GM18526 (cell line): ENCODE measurements around the gene NUBP2.

Experiments
- POLR2A ChIP-seq: IDR thresholded peaks from 3 replicates; pipeline ENCODE4 v1.6.1; 2011; ENCODE audit not compliant: insufficient read length; ENCODE audit errors: extremely low read depth

Gene NUBP2, protein sequence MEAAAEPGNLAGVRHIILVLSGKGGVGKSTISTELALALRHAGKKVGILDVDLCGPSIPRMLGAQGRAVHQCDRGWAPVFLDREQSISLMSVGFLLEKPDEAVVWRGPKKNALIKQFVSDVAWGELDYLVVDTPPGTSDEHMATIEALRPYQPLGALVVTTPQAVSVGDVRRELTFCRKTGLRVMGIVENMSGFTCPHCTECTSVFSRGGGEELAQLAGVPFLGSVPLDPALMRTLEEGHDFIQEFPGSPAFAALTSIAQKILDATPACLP

DNA sequence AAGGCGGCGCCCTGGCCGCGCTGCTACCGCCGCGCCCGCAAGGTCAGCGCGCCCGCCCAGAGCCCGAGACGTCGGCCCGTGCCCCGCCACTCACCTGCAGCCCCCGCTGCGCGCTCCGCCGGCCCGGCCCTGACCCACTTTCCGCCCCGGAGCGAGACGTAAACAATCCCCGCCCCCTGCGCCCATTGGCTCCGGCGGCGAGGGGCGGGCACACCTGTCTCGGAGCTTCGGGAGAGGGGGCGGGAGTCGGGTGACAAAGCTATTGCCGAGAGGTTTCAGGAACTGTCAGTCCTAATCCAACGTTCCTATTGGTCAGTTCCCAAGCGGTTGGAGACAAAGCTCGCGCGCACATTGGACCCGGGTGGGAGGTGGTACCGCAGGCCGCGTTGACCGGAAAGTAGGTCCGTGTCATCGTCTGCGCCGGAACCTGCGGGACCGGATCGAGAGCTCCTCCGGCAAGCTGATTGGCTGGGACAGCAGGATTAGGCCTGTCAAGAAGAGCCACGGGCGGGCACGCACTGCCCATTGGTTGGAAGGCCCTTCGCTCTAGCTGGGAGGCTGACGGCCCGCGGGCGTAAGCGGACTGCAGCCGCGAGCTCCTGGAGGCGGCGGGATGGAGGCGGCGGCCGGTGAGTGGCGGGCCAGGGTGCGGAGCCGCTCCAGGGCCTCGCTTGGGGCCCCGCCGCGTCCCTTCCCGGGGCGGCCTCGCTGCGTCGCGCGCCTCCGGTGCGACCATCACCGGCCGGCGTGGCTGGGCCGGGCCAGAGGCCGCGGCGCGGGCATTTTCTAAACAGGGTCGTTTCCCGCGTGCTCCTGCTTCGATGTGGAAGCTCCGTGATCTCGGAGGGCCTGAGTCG lies at the start of gene NUBP2, which contains the start of gene SPSB3:
Gene NUBP2 (plus strand): TSS at position 553 of the 857 bp plus-strand sequence. CDS start 61 bp downstream, at position 614.
Gene SPSB3 (minus strand): TSS at position 164 of the 857 bp plus-strand sequence. CDS start 1,088 bp downstream, outside the sequence.
- peak; percentile 70 for TF ChIP-seq POLR2A

DNA sequence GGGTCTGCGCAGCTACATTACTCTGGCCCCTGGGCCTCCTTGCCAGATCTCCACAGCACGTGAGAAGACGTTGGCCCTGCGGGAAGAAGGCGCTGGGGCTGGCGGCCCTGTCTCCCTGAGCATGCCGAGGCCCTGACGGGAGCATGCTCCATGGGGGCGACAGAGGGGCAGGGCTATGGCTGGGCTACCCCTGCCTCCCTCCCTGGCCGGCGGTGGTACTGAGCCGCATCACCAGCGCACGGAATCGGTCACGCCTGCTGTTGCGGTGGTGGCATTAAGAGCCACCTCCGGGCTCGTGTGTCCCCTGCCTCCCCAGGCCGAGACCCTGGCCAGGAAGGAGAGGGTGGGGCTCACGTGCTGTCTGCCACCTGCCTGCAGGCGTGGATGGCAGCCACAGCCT lies 48.6 kb upstream of the NUBP2 start:
- TF ChIP-seq POLR2A = no peak

DNA sequence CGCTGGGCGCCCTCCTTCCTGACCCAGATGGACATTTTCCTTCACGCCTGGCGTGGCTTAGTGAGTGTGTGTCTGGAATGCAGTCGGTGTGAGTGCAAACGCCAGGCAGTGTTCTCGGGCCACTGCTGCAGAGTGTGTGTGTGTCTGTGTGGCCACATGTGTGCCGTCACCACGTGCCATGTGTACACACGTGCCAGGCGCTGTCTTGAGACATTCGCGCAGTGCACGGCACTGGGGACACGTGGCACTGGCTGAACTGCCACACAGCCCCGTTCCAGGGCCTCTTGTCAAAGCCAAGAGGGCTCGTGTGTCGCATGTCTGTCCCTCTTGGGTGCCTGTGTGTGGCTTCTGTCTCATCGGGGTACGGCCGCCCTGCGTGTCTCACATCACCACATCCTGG lies 47.9 kb upstream of the NUBP2 start:
- no peak for TF ChIP-seq POLR2A

DNA sequence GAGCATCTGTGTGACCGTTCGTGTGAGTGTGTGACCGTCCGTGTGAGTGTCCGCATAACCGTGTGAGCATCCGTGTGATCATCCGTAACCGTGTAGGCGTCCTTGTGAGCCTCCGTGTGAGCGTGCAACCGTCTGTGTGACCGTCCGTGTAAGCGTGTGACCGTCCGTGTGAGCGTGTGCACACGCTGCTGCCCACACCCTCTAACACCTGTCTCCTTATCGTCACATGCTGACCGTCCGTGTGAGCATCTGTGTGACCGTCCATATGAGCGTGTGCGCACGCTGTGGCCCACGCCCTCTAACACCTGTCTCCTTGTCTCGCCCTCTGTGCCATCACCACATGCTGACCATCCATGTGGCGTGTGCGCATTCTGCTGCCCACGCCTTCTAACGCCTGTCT lies 42.5 kb upstream of the NUBP2 start:
- no peak for TF ChIP-seq POLR2A

DNA sequence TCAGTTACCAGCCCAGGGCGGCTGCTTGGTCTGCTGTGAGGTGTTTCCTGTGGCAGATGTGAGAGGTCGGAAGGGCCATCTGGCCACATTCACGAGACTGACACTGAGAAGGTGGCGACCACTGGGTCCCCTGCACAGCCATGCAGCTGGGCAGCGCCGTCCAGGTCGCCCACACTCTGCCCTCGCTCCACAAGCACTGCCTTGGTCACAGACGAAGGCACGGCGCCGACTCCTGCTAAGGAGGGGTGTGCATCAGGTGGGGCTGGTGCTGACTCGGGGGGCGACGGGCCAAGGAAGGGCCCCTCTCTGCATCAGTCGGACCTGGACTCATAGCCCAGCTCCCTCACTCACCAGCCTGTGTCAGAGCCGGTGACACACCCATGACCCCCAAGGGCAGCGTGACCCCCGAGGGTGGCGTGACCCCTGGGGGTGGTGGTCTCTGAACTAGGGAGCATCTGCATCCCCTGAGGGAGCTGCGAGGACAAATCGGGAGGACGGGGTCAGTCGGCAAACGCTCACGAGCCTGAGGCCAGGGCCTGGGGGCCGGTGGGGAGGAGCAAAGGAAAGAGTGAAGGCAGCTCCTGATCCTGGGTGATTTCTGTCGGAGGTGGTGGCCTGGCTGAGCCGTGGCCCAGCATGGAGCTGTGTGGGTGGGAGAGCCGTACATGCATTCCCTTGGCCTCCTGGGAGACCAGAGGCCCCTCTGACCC lies 41.8 kb upstream of the NUBP2 start:
- TF ChIP-seq POLR2A = no peak

DNA sequence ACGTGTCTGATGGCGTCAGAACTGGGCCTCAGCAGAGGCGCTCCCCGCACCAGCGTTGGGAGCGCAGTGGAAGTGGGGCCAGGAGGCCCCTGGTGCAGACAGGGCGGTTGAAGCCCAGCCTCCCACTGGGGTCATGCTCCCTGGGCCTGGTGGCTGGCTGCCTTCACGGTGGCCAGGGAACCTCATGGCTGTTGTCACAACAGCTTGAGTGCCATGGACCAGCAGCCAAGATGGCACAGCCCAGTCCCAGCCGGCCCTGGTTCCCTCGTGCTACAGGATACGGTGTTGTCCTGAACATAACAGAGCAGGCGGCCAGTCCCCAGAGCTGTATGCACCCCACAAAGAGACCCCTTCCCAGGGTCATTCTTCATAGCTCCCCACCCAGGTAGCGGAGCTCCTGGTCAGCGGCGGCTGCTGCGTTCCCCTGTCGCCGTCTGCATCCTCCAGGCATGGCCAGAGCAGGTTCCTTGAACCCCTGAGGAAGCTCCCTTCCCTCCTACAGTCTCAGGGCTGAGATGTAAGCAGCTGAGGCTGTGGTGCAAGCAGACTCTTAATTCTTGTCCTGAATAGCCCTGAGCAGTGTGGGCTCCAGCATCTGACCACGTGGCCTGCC lies 41.1 kb upstream of the NUBP2 start:
- no peak for TF ChIP-seq POLR2A

DNA sequence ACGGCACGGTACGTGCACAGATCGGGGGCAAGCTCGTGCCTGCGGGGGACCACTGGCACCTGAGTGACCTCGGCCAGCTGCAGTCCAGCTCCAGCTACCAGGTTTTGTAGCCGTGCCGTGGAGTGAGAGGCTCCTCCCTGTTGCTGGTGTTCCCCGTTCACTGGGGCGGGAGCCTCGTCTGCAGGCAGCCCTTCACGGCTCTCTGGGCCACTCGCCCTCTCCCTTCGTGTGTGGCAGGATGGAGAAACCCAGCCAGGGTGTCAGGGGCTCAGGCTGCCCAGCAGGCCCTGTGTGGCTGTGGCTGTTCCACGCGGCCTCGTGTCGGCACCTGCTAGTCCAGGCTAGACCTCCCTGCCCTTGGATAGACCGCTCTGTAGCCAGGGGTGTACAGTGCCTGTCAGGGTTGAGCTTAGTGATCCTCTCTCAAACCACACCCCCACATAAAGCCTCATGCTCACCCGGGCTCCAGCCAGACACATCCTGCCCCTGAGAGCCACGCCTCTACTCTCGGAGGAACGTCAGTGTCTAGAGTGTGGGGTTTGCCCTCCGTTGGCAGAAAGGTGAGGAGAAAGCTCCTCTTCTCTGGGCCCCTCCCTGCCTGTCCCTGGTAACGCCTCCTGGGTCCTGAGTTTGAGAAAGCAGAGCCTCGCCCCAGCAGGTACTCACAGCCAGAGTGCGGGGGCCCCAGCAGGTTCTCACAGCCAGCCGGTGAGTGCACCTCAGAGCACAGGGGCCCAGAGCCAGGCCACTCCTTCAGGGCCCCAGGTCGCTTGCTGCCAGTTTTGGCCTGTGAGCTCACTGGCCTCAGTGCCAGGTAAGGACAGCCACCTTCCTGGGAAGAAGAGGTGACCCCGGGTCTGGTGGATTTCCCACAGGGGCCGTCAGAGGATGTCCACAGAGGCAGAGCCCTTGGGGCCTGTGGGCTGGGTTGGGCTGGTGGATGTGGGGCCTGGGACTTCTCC lies 39.1 kb upstream of the NUBP2 start:
- no peak for TF ChIP-seq POLR2A

DNA sequence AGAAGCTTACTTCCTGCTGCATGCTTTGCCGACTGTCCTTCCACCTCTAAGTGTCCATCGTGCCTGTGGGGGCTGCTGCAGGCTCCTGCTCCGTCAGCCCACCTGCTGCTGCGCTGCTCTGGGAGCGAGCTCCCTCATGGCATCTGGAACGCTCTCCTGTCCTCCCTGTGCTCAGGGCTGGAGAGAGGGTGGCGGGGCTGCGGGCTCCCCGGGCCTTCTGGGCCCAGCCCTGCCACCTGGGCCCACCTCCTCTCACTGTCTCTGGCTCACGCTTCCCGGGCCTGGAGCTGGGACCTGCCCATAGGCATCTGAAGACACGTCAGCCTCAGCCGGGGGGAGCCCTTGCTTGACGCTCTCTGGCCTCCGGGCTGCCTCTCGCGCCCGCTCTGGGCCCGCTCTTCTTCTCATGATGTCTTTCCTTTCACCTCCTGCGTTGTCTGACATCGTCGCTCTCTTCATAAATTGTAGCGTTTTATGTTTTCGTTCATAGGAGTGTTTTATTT lies 38.4 kb upstream of the NUBP2 start:
- TF ChIP-seq POLR2A = no peak

DNA sequence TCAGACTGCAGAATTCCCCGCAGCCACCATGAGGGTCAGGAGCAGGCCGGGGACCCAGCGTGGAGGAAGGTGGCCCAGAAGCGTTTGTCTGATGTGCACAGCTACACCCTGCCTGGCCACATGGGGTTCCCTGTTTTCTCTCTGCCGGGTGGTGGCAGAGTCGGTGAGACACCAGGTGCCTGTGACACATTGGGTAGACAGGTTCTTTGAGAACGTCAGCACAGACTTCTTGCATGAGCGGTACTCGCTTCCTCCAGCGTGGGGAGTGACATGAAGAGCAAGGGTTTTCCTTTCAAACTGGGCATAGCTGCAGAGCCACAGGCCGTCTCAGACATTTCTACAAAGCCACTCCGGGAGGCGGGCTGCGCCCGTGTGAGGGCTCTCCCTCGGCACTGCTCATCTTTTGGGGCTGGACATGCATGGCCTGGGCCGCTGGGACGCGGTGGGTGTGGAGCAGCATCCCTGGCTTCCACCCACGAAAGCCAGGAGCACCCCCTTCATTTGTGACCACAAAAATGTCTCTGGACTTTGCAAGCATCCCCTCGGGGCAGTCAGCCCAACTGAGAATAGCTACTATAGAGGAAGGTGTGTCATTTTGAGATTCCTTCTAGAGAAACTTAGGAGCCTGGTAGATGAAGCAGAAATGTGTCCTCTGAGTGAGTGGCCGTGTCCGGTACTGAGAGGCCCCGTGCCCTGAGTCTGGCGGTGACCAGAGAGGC lies 37.4 kb upstream of the NUBP2 start:
- TF ChIP-seq POLR2A = no peak

DNA sequence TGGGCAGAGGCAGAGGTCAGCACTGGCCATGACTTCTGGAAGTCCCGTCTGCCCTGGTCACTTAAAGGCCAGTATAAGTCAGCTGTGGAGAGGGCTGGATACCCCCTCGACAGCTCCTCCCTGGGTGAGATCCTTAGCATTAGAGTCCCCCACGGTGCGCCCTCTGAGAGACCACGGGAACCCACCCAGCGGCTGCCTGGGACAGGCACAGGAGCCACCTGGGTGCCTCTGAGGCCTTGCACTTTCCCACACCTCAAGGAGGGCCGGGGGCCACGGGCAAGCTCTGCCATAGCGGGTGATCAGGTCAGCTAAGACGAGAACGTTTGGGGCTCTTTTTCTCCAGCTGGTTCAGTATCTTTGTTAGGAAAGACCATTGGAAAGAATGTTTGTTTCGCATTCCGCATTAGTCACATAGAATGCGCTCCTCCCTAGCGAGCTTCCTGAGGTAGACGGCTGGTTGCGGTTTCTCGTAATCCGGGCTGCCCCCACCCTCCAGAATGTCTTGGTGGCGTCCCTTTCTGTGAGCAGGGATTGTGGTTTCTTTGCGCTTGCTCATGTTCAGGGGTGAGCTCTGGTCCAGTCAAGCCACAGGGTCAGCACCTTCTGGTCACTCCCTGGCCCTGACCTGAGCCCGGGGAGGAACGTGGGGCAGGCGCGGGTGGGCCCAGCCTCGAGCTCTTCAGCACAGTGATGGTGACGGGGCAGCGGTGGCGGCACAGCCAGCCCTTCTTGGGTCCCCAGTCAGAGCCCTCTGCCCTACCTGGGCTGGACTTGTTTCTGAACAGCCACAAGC lies 36.7 kb upstream of the NUBP2 start:
- TF ChIP-seq POLR2A = no peak

DNA sequence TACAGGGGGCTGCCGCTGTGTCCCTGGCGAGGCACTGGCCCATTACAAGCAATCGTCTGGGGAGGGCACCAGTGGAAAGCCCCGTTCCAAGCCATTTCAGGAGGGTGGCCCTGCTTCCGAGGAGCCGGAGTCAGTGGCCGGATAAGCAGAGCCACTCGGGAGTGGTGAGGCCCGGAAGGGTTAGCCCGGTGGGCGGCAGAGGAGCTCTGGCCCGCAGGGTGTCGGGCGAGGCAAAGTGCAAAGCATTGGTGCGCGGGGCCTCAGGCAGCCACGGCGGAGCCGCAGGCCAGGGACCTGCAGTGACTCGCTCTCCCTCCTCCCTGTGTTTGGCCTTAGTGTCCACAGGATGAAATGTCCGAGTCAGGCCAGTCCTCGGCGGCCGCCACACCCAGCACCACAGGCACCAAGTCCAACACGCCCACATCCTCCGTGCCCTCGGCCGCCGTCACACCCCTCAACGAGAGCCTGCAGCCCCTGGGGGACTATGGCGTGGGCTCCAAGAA lies 36.0 kb upstream of the NUBP2 start:
- TF ChIP-seq POLR2A = no peak

DNA sequence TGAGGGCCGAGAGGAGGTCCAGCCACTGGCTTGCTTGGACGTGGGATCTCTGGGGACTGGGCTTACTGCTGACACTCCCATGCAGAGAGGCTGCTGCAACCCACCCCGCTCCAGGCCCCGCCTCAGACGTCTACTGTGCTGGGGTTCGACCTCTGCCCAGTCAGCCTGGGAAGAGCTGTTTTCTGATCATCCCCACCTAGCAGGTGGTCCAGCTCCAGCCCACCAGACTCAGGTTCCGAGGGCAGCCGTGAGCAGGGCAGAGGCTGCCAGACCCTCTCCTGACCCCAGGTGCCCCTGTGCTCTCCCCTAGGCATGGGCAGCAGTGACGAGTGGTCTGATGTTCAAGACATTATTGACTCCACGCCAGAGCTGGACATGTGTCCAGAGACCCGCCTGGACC lies 34.8 kb upstream of the NUBP2 start:
- TF ChIP-seq POLR2A = no peak
